22Rv1 (cell line): ENCODE measurements around the gene CCR6.

Experiments used
- CTCF ChIP-seq: fragments of 450-650 bp; IDR thresholded peaks from 2 replicates; pipeline ENCODE4 v1.5.1; 2017; ENCODE audit warnings: mild to moderate bottlenecking
- ZFX ChIP-seq: fragments of 450-650 bp; IDR thresholded peaks from 2 replicates; pipeline ENCODE4 v1.6.1; 2017; ENCODE audit warnings: antibody characterized with exemption, borderline replicate concordance

- TF ChIP-seq CTCF (no peak), ZFX (no peak)
Observed at GRCh38 chr6:167130712-167131684, 8.1 kb downstream of the CCR6 start.
